HepG2 (cell line): ENCODE measurements around the gene C11orf68. TPM values are rescaled to one million over a fixed set of nuclear protein-coding genes. Genes with fewer than 3 reads are reported as not detected.
A peak's percentile ranks its signal among the peaks of the same experiment; 100 is the strongest.

Experiments used
- BORCS8-MEF2B ChIP-seq: sonication (generic); formaldehyde crosslinking; IDR thresholded peaks from 2 replicates; pipeline ENCODE4 v1.8.0; 2022; ENCODE audit warnings: mild to moderate bottlenecking, missing genetic modification reagents
- GATA4 ChIP-seq: sonication (generic); IDR thresholded peaks from 2 replicates; pipeline ENCODE4 v1.6.1; 2016; ENCODE audit warnings: antibody characterized with exemption, low read depth, borderline replicate concordance
- HNRNPUL1 ChIP-seq: fragments of 200-400 bp; formaldehyde crosslinking; IDR thresholded peaks from 2 replicates; pipeline ENCODE4 v1.6.1; 2017; ENCODE audit warnings: low read depth, mild to moderate bottlenecking, low read length, moderate library complexity
- KDM2A ChIP-seq: sonication (generic); formaldehyde crosslinking; IDR thresholded peaks from 2 replicates; pipeline ENCODE4 v1.4.0; 2020; ENCODE audit warnings: low read depth, missing genetic modification reagents, borderline replicate concordance
- MBD4 ChIP-seq: IDR thresholded peaks from 2 replicates; pipeline ENCODE4 v1.6.1; 2012; ENCODE audit warnings: low read length, inconsistent platforms, borderline replicate concordance
- NFIB ChIP-seq: sonication (generic); formaldehyde crosslinking; IDR thresholded peaks from 2 replicates; pipeline ENCODE4 v1.9.0; 2021; ENCODE audit warnings: missing genetic modification reagents, mild to moderate bottlenecking, borderline replicate concordance
- NR2F6 ChIP-seq, 2 experiments: IDR thresholded peaks; 2 replicates each; pipeline ENCODE4 v1.6.1; 2016; ENCODE audit warnings: antibody characterized with exemption in 1 of 2, mild to moderate bottlenecking in 1 of 2
- POLR2G ChIP-seq: fragments of 200-400 bp; formaldehyde crosslinking; IDR thresholded peaks from 2 replicates; pipeline ENCODE4 v1.6.1; 2018; ENCODE audit warnings: mild to moderate bottlenecking, low read depth, low read length, moderate library complexity
- SALL2 ChIP-seq: sonication (generic); formaldehyde crosslinking; IDR thresholded peaks from 2 replicates; pipeline ENCODE4 v1.8.1; 2023; ENCODE audit warnings: mild to moderate bottlenecking, missing genetic modification reagents, inconsistent platforms
- SATB2 ChIP-seq: sonication (generic); formaldehyde crosslinking; IDR thresholded peaks from 2 replicates; pipeline ENCODE4 v1.5.0; 2020; ENCODE audit warnings: missing genetic modification reagents
- SCMH1 ChIP-seq: sonication (generic); formaldehyde crosslinking; IDR thresholded peaks from 2 replicates; pipeline ENCODE4 v1.9.0; 2021; ENCODE audit warnings: missing genetic modification reagents, mild to moderate bottlenecking, borderline replicate concordance
- YY1 ChIP-seq: IDR thresholded peaks from 2 replicates; pipeline ENCODE4 v1.6.1; 2011; ENCODE audit warnings: low read length, low read depth, moderate library complexity, mild to moderate bottlenecking; ENCODE audit not compliant: insufficient read depth, insufficient replicate concordance
- ZBTB1 ChIP-seq: sonication (generic); formaldehyde crosslinking; IDR thresholded peaks from 2 replicates; pipeline ENCODE4 v1.4.0; 2020; ENCODE audit warnings: missing genetic modification reagents, borderline replicate concordance
- ZEB1 ChIP-seq: IDR thresholded peaks from 2 replicates; pipeline ENCODE4 v1.6.1; 2012; ENCODE audit warnings: mild to moderate bottlenecking, low read depth, inconsistent platforms; ENCODE audit not compliant: insufficient replicate concordance
- ZNF501 ChIP-seq: sonication (generic); formaldehyde crosslinking; IDR thresholded peaks from 2 replicates; pipeline ENCODE4 v1.5.1; 2020; ENCODE audit warnings: mild to moderate bottlenecking, moderate library complexity, missing genetic modification reagents
- ZNF737 ChIP-seq: sonication (generic); formaldehyde crosslinking; IDR thresholded peaks from 2 replicates; pipeline ENCODE4 v1.5.0; 2020; ENCODE audit warnings: missing genetic modification reagents, mild to moderate bottlenecking, borderline replicate concordance
- ZSCAN29 ChIP-seq: sonication (generic); formaldehyde crosslinking; conservative IDR thresholded peaks from 2 replicates; pipeline ENCODE4 v1.4.0; 2020; ENCODE audit warnings: mild to moderate bottlenecking, missing genetic modification reagents
- ZSCAN31 ChIP-seq: sonication (generic); formaldehyde crosslinking; IDR thresholded peaks from 2 replicates; pipeline ENCODE4 v1.5.0; 2020; ENCODE audit warnings: low read depth, mild to moderate bottlenecking, missing genetic modification reagents
- polyA plus RNA-seq, 8 experiments: library from polyadenylated mRNA; depleted of rRNA in 3 of 8; stranded (reverse) in 7 of 8; unstranded in 1 of 8; fragments of >200 nt; fragmentation: Illumina TruSeq in 4 of 8; extraction: Trizol in 4 of 8; gene quantifications; 2 replicates each; pipeline versions ENCODE4 v1.2.1 to v1.2.3, GENCODE V29; 2011 to 2016; ENCODE audit warnings: low read depth in 4 of 8, missing spikeins in 1 of 8, mixed read lengths in 1 of 8; ENCODE audit not compliant: insufficient read depth in 1 of 8
- total RNA-seq, 5 experiments: library from RNA; depleted of rRNA; stranded (reverse); fragments of >200 nt; fragmentation: Illumina TruSeq; extraction: Trizol; gene quantifications; 2 replicates each; pipeline ENCODE4 v1.2.3, GENCODE V29; 2016; ENCODE audit warnings: low read depth in 1 of 5
- TF ChIP-seq, protein P1 (sequence below): sonication (generic); formaldehyde crosslinking; IDR thresholded peaks from 2 replicates; pipeline ENCODE4 v1.4.0; 2020; ENCODE audit warnings: mild to moderate bottlenecking, missing genetic modification reagents
- TF ChIP-seq, protein P2 (sequence below): sonication (generic); formaldehyde crosslinking; IDR thresholded peaks from 2 replicates; pipeline ENCODE4 v1.5.0; 2020; ENCODE audit warnings: mild to moderate bottlenecking, missing genetic modification reagents
- TF ChIP-seq, protein P3 (sequence below): sonication (generic); formaldehyde crosslinking; IDR thresholded peaks from 2 replicates; pipeline ENCODE4 v1.9.0; 2021; ENCODE audit warnings: missing genetic modification reagents, mild to moderate bottlenecking, borderline replicate concordance
- TF ChIP-seq, protein P4 (sequence below): sonication (generic); formaldehyde crosslinking; IDR thresholded peaks from 2 replicates; pipeline ENCODE4 v1.5.0; 2020; ENCODE audit warnings: mild to moderate bottlenecking, missing genetic modification reagents
- TF ChIP-seq, protein P5 (sequence below): sonication (generic); formaldehyde crosslinking; IDR thresholded peaks from 2 replicates; pipeline ENCODE4 v1.5.1; 2020; ENCODE audit warnings: missing genetic modification reagents, mild to moderate bottlenecking, borderline replicate concordance

The C11orf68 gene
- total and polyA plus RNA-seq, 2 of the 13 experiments (the other 11 are each of a cell fraction or from before 2014, with no cell fraction given) = 8.4 to 28.3 TPM

DNA sequence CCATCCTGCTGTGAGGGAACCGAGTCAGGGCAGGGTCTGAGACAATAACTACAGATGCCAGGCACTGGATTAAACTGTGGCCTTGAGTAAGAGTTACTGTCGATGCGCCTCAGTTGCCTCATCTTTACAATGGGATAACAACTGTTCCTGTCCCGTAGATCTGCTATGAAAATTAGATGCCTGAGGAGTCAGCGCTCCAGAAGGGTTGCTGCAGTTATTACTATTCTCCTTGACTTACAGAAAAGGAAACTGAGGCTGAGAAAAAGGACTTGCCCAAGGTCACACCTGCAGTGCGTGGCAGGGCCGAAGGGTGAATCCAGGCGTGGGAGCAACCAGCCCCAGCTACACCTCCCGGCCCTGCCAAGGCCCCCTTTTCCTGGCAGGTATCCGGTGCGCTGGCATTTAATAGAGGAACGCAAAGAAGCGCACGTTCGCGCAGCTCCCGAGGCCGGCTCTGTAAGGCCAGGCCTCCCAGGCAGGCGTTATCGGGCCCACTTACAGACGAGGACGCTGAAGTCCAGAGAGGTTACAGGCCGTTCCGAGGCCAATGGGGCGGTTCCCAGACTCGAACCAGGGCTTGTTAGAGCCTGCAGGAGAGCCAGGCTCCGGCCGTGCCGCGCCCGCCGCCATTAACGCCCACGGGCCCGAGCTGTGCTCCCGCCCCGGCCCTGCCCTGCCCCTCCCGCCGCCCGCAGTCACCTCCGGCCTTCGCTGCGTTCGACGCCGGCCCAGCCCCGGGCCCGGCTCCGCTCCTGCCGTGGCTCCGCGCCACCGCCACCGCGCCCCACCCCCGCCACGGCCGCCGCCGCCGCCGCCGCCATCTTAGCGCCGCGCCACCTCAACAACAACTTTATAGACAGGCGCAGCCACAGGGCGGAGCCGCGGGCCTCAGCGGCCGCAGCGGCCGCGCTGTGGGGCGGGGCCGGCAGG lies at the start of gene C11orf68 (continued):
- TF ChIP-seq YY1 (peak; percentile 95), KDM2A (CRISPR knock-in tag) (peak; percentile 32), BORCS8-MEF2B (no peak), NR2F6 (IDR thresholded peaks at IDR 0.05) (no peak), NR2F6 (CRISPR knock-in tag; IDR thresholded peaks at IDR 0.05) (no peak), POLR2G (peak; percentile 74), SCMH1 (CRISPR knock-in tag) (no peak), ZSCAN31 (no peak), ZBTB1 (CRISPR knock-in tag) (no peak), MBD4 (no peak), SALL2 (CRISPR knock-in tag) (no peak), NFIB (CRISPR knock-in tag) (no peak), ZNF737 (CRISPR knock-in tag) (no peak), SATB2 (no peak), ZNF501 (CRISPR knock-in tag) (peak; percentile 42; the same call in 1 of the 2 replicates), ZEB1 (no peak), HNRNPUL1 (no peak), GATA4 (no peak), ZSCAN29 (CRISPR knock-in tag) (no peak)
- TF ChIP-seq, protein P1, sequence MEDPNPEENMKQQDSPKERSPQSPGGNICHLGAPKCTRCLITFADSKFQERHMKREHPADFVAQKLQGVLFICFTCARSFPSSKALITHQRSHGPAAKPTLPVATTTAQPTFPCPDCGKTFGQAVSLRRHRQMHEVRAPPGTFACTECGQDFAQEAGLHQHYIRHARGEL (CRISPR knock-in tag) = no peak
- TF ChIP-seq, protein P2, sequence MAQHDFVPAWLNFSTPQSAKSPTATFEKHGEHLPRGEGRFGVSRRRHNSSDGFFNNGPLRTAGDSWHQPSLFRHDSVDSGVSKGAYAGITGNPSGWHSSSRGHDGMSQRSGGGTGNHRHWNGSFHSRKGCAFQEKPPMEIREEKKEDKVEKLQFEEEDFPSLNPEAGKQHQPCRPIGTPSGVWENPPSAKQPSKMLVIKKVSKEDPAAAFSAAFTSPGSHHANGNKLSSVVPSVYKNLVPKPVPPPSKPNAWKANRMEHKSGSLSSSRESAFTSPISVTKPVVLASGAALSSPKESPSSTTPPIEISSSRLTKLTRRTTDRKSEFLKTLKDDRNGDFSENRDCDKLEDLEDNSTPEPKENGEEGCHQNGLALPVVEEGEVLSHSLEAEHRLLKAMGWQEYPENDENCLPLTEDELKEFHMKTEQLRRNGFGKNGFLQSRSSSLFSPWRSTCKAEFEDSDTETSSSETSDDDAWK (CRISPR knock-in tag) = no peak
- TF ChIP-seq, protein P3, sequence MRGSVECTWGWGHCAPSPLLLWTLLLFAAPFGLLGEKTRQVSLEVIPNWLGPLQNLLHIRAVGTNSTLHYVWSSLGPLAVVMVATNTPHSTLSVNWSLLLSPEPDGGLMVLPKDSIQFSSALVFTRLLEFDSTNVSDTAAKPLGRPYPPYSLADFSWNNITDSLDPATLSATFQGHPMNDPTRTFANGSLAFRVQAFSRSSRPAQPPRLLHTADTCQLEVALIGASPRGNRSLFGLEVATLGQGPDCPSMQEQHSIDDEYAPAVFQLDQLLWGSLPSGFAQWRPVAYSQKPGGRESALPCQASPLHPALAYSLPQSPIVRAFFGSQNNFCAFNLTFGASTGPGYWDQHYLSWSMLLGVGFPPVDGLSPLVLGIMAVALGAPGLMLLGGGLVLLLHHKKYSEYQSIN = no peak
- TF ChIP-seq, protein P4, sequence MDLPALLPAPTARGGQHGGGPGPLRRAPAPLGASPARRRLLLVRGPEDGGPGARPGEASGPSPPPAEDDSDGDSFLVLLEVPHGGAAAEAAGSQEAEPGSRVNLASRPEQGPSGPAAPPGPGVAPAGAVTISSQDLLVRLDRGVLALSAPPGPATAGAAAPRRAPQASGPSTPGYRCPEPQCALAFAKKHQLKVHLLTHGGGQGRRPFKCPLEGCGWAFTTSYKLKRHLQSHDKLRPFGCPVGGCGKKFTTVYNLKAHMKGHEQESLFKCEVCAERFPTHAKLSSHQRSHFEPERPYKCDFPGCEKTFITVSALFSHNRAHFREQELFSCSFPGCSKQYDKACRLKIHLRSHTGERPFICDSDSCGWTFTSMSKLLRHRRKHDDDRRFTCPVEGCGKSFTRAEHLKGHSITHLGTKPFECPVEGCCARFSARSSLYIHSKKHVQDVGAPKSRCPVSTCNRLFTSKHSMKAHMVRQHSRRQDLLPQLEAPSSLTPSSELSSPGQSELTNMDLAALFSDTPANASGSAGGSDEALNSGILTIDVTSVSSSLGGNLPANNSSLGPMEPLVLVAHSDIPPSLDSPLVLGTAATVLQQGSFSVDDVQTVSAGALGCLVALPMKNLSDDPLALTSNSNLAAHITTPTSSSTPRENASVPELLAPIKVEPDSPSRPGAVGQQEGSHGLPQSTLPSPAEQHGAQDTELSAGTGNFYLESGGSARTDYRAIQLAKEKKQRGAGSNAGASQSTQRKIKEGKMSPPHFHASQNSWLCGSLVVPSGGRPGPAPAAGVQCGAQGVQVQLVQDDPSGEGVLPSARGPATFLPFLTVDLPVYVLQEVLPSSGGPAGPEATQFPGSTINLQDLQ = no peak
- TF ChIP-seq, protein P5, sequence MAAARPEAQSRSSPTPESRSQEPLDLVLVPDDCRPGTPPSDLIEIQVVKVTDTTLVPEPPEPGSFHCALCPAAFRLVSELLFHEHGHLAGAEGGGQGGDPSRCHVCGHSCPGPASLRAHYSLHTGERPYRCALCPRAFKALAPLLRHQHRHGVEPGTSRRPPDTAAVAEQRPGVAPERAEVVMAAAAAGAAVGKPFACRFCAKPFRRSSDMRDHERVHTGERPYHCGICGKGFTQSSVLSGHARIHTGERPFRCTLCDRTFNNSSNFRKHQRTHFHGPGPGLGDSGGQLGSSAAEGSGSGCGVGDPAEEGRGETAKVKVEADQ (CRISPR knock-in tag) = no peak
